Neural progenitor cell (in vitro differentiated cells): ENCODE measurements around the gene ANTXRL.

Experiments used
- CTCF ChIP-seq: fragments of 200-600 bp; sonication (generic); IDR thresholded peaks from 2 replicates; pipeline ENCODE4 v1.5.1; 2017; ENCODE audit warnings: antibody characterized with exemption, mild to moderate bottlenecking
- EZH2 ChIP-seq: fragments of 200-600 bp; sonication (generic); IDR thresholded peaks from 2 replicates; pipeline ENCODE4 v1.6.1; 2017; ENCODE audit warnings: antibody characterized with exemption, mild to moderate bottlenecking, moderate library complexity
- EZH2phosphoT487 ChIP-seq: fragments of 200-600 bp; sonication (generic); IDR thresholded peaks from 2 replicates; pipeline ENCODE4 v1.6.1; 2017; ENCODE audit warnings: antibody characterized with exemption

- no peak for TF ChIP-seq CTCF
- TF ChIP-seq EZH2, result no peak
- no peak for TF ChIP-seq EZH2phosphoT487
Measured at GRCh38 chr10:46267132-46267985, 19.4 kb upstream of the ANTXRL start.
